Mesendoderm (in vitro differentiated cells): ENCODE results near the gene MAMDC4.

Source experiments
- DNase-seq: peaks from one replicate; pipeline ENCODE4 v3.0.0; 2013
- H2AK5ac ChIP-seq: 2 replicates; pipeline ENCODE4 v1.6.1; 2013; ENCODE audit warnings: low read length, inconsistent platforms
- H2BK120ac ChIP-seq: 2 replicates; pipeline ENCODE4 v1.6.1; 2013; ENCODE audit warnings: low read depth, mild to moderate bottlenecking, low read length, moderate library complexity, mixed read lengths
- H2BK15ac ChIP-seq: replicated peaks from 2 replicates; pipeline ENCODE4 v1.6.1; 2013; ENCODE audit warnings: low read depth, mild to moderate bottlenecking, moderate library complexity
- H2BK5ac ChIP-seq: 2 replicates; pipeline ENCODE4 v1.6.1; 2013; ENCODE audit warnings: low read length, inconsistent platforms
- H3K18ac ChIP-seq: 2 replicates; pipeline ENCODE4 v1.6.1; 2013; ENCODE audit warnings: mild to moderate bottlenecking, low read length, mixed read lengths
- H3K23ac ChIP-seq: one replicate; pipeline ENCODE4 v1.6.1; 2013; ENCODE audit warnings: low read length
- H3K27ac ChIP-seq: 2 replicates; pipeline ENCODE4 v1.5.1; 2013; ENCODE audit warnings: low read depth, mild to moderate bottlenecking, inconsistent platforms, low read length, moderate library complexity
- H3K27me3 ChIP-seq: 2 replicates; pipeline ENCODE4 v1.6.1; 2013; ENCODE audit warnings: low read length, control low read depth, mild to moderate bottlenecking, inconsistent platforms; ENCODE audit not compliant: insufficient read depth, poor library complexity
- H3K36me3 ChIP-seq: 2 replicates; pipeline ENCODE4 v1.6.1; 2013; ENCODE audit warnings: low read length, inconsistent platforms; ENCODE audit not compliant: control insufficient read depth, insufficient read depth
- H3K4ac ChIP-seq: one replicate; pipeline ENCODE4 v1.6.1; 2013; ENCODE audit warnings: low read depth, mild to moderate bottlenecking, low read length, moderate library complexity
- H3K4me1 ChIP-seq: 2 replicates; pipeline ENCODE4 v1.6.1; 2013; ENCODE audit warnings: low read depth, low read length, inconsistent platforms; ENCODE audit not compliant: control insufficient read depth
- H3K4me2 ChIP-seq: 2 replicates; pipeline ENCODE4 v1.6.1; 2013; ENCODE audit warnings: low read length
- H3K4me3 ChIP-seq: 2 replicates; pipeline ENCODE4 v1.5.1; 2013; ENCODE audit warnings: mild to moderate bottlenecking, low read length
- H3K56ac ChIP-seq: one replicate; pipeline ENCODE4 v1.6.1; 2013; ENCODE audit warnings: low read length
- H3K79me1 ChIP-seq: 2 replicates; pipeline ENCODE4 v1.6.1; 2013; ENCODE audit warnings: low read length, inconsistent platforms
- H3K79me2 ChIP-seq: 2 replicates; pipeline ENCODE4 v1.6.1; 2013; ENCODE audit warnings: mild to moderate bottlenecking, low read length; ENCODE audit not compliant: control insufficient read depth, insufficient read depth
- H3K9ac ChIP-seq: 2 replicates; pipeline ENCODE4 v1.6.1; 2013; ENCODE audit warnings: low read length, inconsistent platforms
- H4K5ac ChIP-seq: one replicate; pipeline ENCODE4 v1.6.1; 2013; ENCODE audit warnings: low read length
- H4K8ac ChIP-seq: one replicate; pipeline ENCODE4 v1.6.1; 2013; ENCODE audit warnings: low read depth, mild to moderate bottlenecking, control low read depth, low read length, moderate library complexity
- WGBS: extraction: QIAGEN DNeasy Blood & Tissue Kit; methylation state at CpG from one replicate; pipeline ENCODE4 v1.1.7; 2013; ENCODE audit warnings: low lambda C conversion rate, missing lambda C conversion rate; ENCODE audit not compliant: insufficient coverage; ENCODE audit errors: extremely low coverage; 5-methylcytosine and 5-hydroxymethylcytosine counted together

Gene MAMDC4

DNA sequence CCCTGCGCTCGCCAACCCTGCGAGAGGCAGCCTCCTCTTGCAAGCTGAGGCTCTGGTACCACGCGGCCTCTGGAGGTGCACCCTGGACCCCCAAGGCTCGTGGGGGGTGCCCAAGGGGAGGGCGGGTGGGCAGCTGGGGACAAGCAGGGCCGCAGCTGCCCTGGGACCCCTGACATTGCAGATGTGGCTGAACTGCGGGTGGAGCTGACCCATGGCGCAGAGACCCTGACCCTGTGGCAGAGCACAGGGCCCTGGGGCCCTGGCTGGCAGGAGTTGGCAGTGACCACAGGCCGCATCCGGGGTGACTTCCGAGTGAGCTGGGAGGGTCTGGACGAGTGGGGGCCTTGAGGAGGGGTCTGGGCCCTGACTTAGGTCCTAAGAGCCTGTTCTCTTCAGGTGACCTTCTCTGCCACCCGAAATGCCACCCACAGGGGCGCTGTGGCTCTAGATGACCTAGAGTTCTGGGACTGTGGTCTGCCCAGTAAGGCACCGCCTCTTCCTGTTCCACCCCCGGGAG lies 1.5 kb downstream of the MAMDC4 start:
- Histone ChIP-seq H3K4me3 (no peak overlapping the region), H4K8ac (no peak overlapping the region), H3K4me1 (no peaks in the 10 kb centered on the region), H2BK120ac (no peak overlapping the region), H2AK5ac (no peak overlapping the region), H3K4me2 (no peak overlapping the region), H3K27ac (no peak overlapping the region), H2BK15ac (no peak overlapping the region), H3K9ac (no peak overlapping the region), H3K27me3 (no peaks in the 10 kb centered on the region), H4K5ac (no peak overlapping the region), H3K23ac (no peak overlapping the region), H3K36me3 (no peaks in the 10 kb centered on the region), H3K79me2 (no peaks in the 10 kb centered on the region), H2BK5ac (no peak overlapping the region), H3K18ac (no peak overlapping the region), H3K56ac (no peak overlapping the region), H3K79me1 (no peaks in the 10 kb centered on the region), H3K4ac (no peak overlapping the region)
- WGBS = no CpG with 5 or more reads among the region's 18 CpGs
- DNase-seq = no peak

DNA sequence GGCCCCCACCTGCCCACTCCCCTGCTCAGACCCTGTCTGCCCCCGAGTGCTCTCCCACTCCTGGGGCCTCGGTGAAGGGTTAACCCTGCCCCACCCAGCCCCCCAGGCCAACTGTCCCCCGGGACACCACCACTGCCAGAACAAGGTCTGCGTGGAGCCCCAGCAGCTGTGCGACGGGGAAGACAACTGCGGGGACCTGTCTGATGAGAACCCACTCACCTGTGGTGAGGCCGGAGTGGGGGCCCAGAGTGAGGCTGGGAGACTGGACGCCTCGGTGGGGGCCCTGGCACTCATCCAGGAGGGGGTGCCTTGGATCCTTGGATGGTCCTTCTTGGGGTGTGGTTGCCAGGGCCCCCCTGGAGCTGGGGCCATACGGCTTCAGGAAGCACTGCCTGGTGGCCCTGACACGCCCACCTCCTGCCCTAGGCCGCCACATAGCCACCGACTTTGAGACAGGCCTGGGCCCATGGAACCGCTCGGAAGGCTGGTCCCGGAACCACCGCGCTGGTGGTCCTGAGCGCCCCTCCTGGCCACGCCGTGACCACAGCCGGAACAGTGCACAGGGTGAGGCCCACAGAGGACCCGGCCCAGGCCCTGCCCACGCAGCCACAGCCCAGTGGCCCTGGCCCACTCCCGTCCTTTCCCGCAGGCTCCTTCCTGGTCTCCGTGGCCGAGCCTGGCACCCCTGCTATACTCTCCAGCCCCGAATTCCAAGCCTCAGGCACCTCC lies 2.1 kb downstream of the MAMDC4 start:
- Histone ChIP-seq H4K5ac (no peak overlapping the region), H3K79me1 (no peaks in the 10 kb centered on the region), H3K36me3 (no peaks in the 10 kb centered on the region), H3K27ac (no peak overlapping the region), H2AK5ac (no peak overlapping the region), H3K79me2 (no peaks in the 10 kb centered on the region), H2BK120ac (no peak overlapping the region), H4K8ac (no peak overlapping the region), H3K56ac (no peak overlapping the region), H3K27me3 (no peaks in the 10 kb centered on the region), H3K4me1 (no peaks in the 10 kb centered on the region), H3K4me3 (no peak overlapping the region), H3K9ac (no peak overlapping the region), H3K4me2 (no peak overlapping the region), H3K18ac (no peak overlapping the region), H2BK5ac (no peak overlapping the region), H3K23ac (no peak overlapping the region), H2BK15ac (no peak overlapping the region), H3K4ac (no peak overlapping the region)
- DNase-seq = no peak
- no CpG with 5 or more reads among the region's 30 CpGs for WGBS

DNA sequence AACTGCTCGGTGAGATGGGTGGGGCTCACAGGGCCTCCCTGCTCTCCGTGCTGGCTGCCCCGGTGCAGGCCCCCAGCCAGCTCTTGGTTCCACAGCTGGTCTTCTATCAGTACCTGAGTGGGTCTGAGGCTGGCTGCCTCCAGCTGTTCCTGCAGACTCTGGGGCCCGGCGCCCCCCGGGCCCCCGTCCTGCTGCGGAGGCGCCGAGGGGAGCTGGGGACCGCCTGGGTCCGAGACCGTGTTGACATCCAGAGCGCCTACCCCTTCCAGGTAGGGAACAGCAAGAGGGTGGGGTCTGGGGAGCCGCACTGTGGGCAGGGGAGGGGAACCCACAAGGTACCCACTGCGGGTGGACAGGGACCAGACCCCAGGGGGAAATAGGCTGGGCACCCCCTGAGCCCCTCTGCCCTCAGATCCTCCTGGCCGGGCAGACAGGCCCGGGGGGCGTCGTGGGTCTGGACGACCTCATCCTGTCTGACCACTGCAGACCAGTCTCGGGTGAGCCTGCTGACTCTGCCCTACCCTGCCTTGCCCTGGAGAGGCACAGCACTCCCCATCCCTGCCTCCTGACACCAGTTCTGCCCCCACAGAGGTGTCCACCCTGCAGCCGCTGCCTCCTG lies 2.8 kb downstream of the MAMDC4 start:
- no CpG with 5 or more reads among the region's 23 CpGs for WGBS
- Histone ChIP-seq H3K4ac (no peak overlapping the region), H3K56ac (no peak overlapping the region), H3K27me3 (no peaks in the 10 kb centered on the region), H3K4me3 (no peak overlapping the region), H2BK5ac (no peak overlapping the region), H3K79me1 (no peaks in the 10 kb centered on the region), H3K36me3 (no peaks in the 10 kb centered on the region), H3K4me1 (no peaks in the 10 kb centered on the region), H2BK120ac (no peak overlapping the region), H4K8ac (no peak overlapping the region), H4K5ac (no peak overlapping the region), H3K9ac (no peak overlapping the region), H3K27ac (no peak overlapping the region), H2BK15ac (no peak overlapping the region), H3K79me2 (no peaks in the 10 kb centered on the region), H2AK5ac (no peak overlapping the region), H3K18ac (no peak overlapping the region), H3K23ac (no peak overlapping the region), H3K4me2 (no peak overlapping the region)
- DNase-seq = no peak

DNA sequence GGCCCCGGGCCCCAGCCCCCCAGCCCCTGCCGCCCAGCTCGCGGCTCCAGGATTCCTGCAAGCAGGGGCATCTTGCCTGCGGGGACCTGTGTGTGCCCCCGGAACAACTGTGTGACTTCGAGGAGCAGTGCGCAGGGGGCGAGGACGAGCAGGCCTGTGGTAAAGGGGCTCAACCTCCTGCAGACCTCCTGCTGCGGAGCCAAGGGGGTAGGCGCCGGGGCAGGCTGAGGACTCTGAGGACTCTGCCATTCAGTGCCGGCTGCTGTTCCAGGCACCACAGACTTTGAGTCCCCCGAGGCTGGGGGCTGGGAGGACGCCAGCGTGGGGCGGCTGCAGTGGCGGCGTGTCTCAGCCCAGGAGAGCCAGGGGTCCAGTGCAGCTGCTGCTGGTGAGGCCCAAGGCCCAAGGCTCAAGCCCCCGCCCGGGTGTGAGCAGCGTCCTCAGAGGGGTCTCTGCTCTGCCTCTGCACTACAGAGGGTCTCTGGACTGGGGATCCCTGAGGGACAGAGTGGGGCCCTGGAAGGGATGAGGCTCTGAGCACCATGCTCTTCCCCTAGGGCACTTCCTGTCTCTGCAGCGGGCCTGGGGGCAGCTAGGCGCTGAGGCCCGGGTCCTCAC lies 3.4 kb downstream of the MAMDC4 start:
- Histone ChIP-seq H3K27me3 (no peaks in the 10 kb centered on the region), H3K23ac (no peak overlapping the region), H2AK5ac (no peak overlapping the region), H3K4me2 (no peak overlapping the region), H2BK5ac (no peak overlapping the region), H3K36me3 (no peaks in the 10 kb centered on the region), H3K9ac (no peak overlapping the region), H3K18ac (no peak overlapping the region), H4K5ac (no peak overlapping the region), H2BK120ac (no peak overlapping the region), H3K79me1 (no peaks in the 10 kb centered on the region), H3K27ac (no peak overlapping the region), H3K79me2 (no peaks in the 10 kb centered on the region), H2BK15ac (no peak overlapping the region), H3K4me1 (no peaks in the 10 kb centered on the region), H3K4me3 (no peak overlapping the region), H3K4ac (no peak overlapping the region), H3K56ac (peak overlapping the region; percentile 25), H4K8ac (no peak overlapping the region)
- DNase-seq = no peak
- WGBS = no CpG with 5 or more reads among the region's 26 CpGs

DNA sequence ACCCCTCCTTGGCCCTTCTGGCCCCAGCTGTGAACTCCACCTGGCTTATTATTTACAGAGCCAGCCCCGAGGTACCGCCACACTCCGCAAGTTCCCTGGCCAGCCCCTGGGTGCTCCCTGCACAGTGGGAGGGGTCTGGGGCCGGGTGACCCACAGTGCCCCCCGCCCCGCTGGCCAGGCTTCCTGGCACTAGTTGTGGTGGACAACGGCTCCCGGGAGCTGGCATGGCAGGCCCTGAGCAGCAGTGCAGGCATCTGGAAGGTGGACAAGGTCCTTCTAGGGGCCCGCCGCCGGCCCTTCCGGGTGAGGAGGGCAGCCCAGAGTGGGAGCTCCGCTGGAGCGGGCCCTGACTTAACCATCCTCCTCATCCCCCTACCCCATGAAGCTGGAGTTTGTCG lies 3.9 kb downstream of the MAMDC4 start:
- no peak for DNase-seq
- Histone ChIP-seq H3K23ac (no peak overlapping the region), H3K9ac (no peak overlapping the region), H2BK15ac (no peak overlapping the region), H3K4me2 (no peak overlapping the region), H3K4me1 (no peaks in the 10 kb centered on the region), H2AK5ac (no peak overlapping the region), H2BK5ac (no peak overlapping the region), H3K79me1 (no peaks in the 10 kb centered on the region), H3K56ac (peak overlapping the region; percentile 25), H4K8ac (no peak overlapping the region), H4K5ac (no peak overlapping the region), H3K27me3 (no peaks in the 10 kb centered on the region), H3K36me3 (no peaks in the 10 kb centered on the region), H3K27ac (no peak overlapping the region), H2BK120ac (no peak overlapping the region), H3K4ac (no peak overlapping the region), H3K79me2 (no peaks in the 10 kb centered on the region), H3K18ac (no peak overlapping the region), H3K4me3 (no peak overlapping the region)
- WGBS = no CpG with 5 or more reads among the region's 15 CpGs
